Breast epithelium (tissue), 3 donors: Measurements from ENCODE around the gene PLXND1.

Experiments used
- CTCF ChIP-seq, 3 donors: fragments of 450-650 bp; IDR thresholded peaks; one replicate each; pipeline ENCODE4 v1.5.1; 2016 to 2017; ENCODE audit warnings: antibody characterized with exemption in 3 of 3, mild to moderate bottlenecking in 3 of 3, moderate library complexity in 3 of 3
- POLR2A ChIP-seq: fragments of 450-650 bp; IDR thresholded peaks from one replicate; pipeline ENCODE4 v1.6.1; 2016; ENCODE audit warnings: antibody characterized with exemption, mild to moderate bottlenecking, moderate library complexity
- POLR2AphosphoS5 ChIP-seq, 3 donors: sonication (generic); formaldehyde crosslinking; IDR thresholded peaks; one replicate each; pipeline ENCODE4 v1.6.1; 2017; ENCODE audit warnings: antibody characterized with exemption in 3 of 3

- no peak for TF ChIP-seq CTCF (IDR thresholded peaks at IDR 0.05)
- TF ChIP-seq POLR2AphosphoS5 (IDR thresholded peaks at IDR 0.05), result no peak
- TF ChIP-seq POLR2A, result no peak
Measured at GRCh38 chr3:129564981-129565644, 41.4 kb downstream of the PLXND1 start.
